Mucosa of descending colon (tissue), 3 donors: ENCODE measurements around the gene CDH4. TPM values are rescaled to one million over a fixed set of nuclear protein-coding genes. Genes with fewer than 3 reads are reported as not detected.
A peak's percentile ranks its signal among the peaks of the same experiment; 100 is the strongest.

Experiments
- ATAC-seq: fragments of 200-7000 bp; cut with Tn5 transposase; one replicate; pipeline ENCODE4 v1.9.1; 2020; ENCODE audit warnings: mild to moderate bottlenecking, moderate library complexity
- DNase-seq, 3 donors: peaks; one replicate each; pipeline ENCODE4 v3.0.0-alpha.2; 2020
- H3K36me3 ChIP-seq: fragments of 200-600 bp; one replicate; pipeline ENCODE4 v1.8.0; 2021; ENCODE audit warnings: low read depth, mild to moderate bottlenecking
- H3K4me1 ChIP-seq: fragments of 200-600 bp; one replicate; pipeline ENCODE4 v1.8.0; 2021; ENCODE audit warnings: low read depth, mild to moderate bottlenecking
- H3K4me3 ChIP-seq: fragments of 200-600 bp; one replicate; pipeline ENCODE4 v1.8.0; 2021; ENCODE audit warnings: mild to moderate bottlenecking
- H3K9me3 ChIP-seq: fragments of 200-600 bp; one replicate; pipeline ENCODE4 v1.8.0; 2021; ENCODE audit warnings: mild to moderate bottlenecking
- CTCF ChIP-seq: fragments of 200-600 bp; IDR thresholded peaks from one replicate; pipeline ENCODE4 v1.8.0; 2022; ENCODE audit warnings: antibody characterized with exemption, mild to moderate bottlenecking
- intact Hi-C, 2 donors: fragments of 100-400 bp; cut with DNase I in 1 of 2; cut with micrococcal nuclease in 1 of 2; formaldehyde crosslinking; loops; one replicate each; pipeline versions ENCODE4 v1.11.0 to v1.11.1; 2022; cut with DNase I, micrococcal nuclease
- total RNA-seq, 3 donors: library from RNA; stranded (reverse); fragmentation: NEBNext Ultra II Directional in 2 of 3; extraction: Animal tissue kit (Norgen Biotek cat#: 25700) in 2 of 3; gene quantifications; one replicate each; pipeline versions ENCODE4 v1.2.1 to v1.2.4, GENCODE V29; 2021 to 2023
- donor health status: DM: no; HTN: no; CAD: no; lungs with moderate emphysema.
- donor health status: DM: no; HTN: no; CAD: no.
- donor health status: DM: no; HTN: yes; CAD: no.

CDH4 gene
- total RNA-seq, 3 donors from 2014 or later, result 0.16 TPM; not detected in 2

DNA sequence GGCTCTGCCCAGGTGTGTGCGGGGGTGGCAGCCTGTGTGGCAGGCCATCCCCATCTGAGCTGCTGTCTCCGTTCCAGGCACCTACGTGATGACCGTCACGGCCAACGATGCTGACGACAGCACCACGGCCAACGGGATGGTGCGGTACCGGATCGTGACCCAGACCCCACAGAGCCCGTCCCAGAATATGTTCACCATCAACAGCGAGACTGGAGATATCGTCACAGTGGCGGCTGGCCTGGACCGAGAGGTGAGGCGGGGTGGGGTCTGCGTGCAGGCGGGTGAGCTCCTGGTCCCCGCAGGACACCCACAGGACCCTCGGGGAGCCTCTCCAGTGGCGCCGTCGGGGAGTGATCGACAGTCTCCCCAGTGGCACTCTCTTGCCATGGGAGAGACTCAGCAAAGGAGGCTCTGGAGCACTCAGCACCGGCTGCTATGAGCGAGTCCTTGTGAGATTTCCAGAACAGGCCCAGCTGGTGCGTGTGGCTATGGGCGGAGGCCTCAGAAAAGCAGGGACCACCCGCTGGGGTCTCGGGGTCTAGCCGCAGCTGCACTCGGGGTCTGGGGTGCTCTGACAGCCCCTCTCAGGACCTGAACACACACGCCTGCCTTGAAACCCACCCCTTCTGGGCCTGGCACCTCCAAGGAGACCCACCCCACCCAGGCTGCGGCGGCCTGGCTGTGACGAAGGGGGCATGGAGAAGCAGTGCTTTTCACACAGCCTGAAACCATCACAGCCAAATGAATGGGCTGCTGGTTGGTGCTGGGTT is 621.8 kb downstream of the CDH4 start:
- TF ChIP-seq CTCF, result no peak
- intact Hi-C loops, result no loop called here
- Histone ChIP-seq H3K36me3 (no peaks in the 10 kb centered on the region), H3K4me3 (no peak overlapping the region), H3K9me3 (no peaks in the 10 kb centered on the region), H3K4me1 (no peaks in the 10 kb centered on the region)
- no peak for ATAC-seq
- peak in 1 of 3 donors; percentile 33 for DNase-seq

- no peaks in the 10 kb centered on the region for H3K9me3 ChIP-seq
- H3K4me3 ChIP-seq, result no peak overlapping the region
- H3K4me1 ChIP-seq, result no peaks in the 10 kb centered on the region
- ATAC-seq (no peak), DNase-seq (peak in 1 of 3 donors; percentile 46)
- intact Hi-C loops, result no loop called here
- H3K36me3 ChIP-seq, result no peaks in the 10 kb centered on the region
- no peak for TF ChIP-seq CTCF
Observed at GRCh38 chr20:61874421-61875068, 622.5 kb downstream of the CDH4 start.

DNA sequence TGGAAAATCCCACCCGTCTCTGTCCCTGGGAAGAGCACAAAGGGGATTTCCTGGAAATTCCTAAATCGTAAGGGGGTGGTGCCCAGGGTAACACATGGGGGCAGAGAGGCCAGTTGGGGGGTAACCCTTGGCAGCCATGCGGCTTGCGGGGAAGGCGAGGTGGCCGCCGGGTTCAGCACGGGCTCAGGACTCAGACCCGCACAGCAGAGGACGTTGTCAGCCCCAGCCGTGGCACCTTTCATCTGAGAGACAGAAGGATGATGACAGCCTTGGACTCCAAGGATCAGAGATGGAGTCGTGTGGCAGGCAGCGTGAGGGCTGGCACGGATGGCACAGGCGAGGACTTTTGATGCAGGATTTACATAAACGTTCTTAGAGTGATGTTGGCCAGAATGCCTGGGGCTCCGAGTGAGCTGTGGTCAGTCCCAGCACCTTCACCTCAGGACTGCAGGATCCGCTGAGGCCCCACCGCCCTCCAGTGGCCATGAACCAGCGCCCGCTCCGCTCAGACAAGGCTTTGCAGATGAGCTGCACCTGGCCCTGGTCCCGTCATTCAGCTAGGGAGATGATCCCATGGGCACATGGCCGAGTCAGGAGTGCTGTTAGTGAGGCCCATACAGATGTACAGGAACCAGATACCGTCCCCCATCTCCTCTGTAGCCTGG is 623.3 kb downstream of the CDH4 start:
- intact Hi-C loops, result no loop called here
- ATAC-seq (no peak), DNase-seq (peak in 1 of 3 donors; percentile 17)
- no peak for TF ChIP-seq CTCF
- no peaks in the 10 kb centered on the region for H3K4me1 ChIP-seq
- no peak overlapping the region for H3K4me3 ChIP-seq
- no peaks in the 10 kb centered on the region for H3K36me3 ChIP-seq
- H3K9me3 ChIP-seq, result no peaks in the 10 kb centered on the region

DNA sequence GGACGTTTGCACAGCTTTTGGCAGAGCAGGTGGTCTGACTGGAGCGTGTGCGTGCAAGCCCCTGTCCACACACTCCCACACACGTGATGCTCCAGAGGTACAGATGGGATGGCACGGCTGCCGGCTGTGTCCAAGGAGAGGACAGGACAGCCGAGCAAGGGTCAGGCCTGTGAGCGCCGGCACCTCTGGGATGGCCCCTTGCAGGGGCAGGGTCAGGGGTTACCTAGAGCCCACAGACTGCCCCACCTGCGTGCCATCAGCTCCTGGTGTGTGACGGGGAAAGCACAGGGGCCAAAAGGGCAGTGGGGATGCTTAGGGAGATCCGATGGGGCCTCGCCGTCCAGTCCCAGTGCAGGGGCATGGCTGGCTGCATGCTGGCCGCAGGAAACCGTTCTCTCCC is 623.9 kb downstream of the CDH4 start:
- DNase-seq, result peak in 1 of 3 donors; percentile 35
- TF ChIP-seq CTCF, result no peak
- no peaks in the 10 kb centered on the region for H3K4me1 ChIP-seq
- no peaks in the 10 kb centered on the region for H3K9me3 ChIP-seq
- H3K4me3 ChIP-seq, result no peak overlapping the region
- intact Hi-C loops, result no loop called here
- no peaks in the 10 kb centered on the region for H3K36me3 ChIP-seq
- ATAC-seq, result no peak

- ATAC-seq, result no peak
- no peaks in the 10 kb centered on the region for H3K36me3 ChIP-seq
- DNase-seq, result peak in 1 of 3 donors; percentile 33
- no peaks in the 10 kb centered on the region for H3K9me3 ChIP-seq
- no peak overlapping the region for H3K4me3 ChIP-seq
- no peak for TF ChIP-seq CTCF
- no peaks in the 10 kb centered on the region for H3K4me1 ChIP-seq
- intact Hi-C loops, result no loop called here
Observed at GRCh38 chr20:61876952-61877728, 625.1 kb downstream of the CDH4 start.
